ENCODE measurements around the gene CYP20A1. TPM values are rescaled to one million over a fixed set of nuclear protein-coding genes. Genes with fewer than 3 reads are reported as not detected.
"Not testable (repeated sequence)": the region's sequence is repeated elsewhere in the genome, so short reads cannot be mapped to it uniquely, and the experiment has no call there.

The CYP20A1 gene
- total RNA-seq, 1 donor from 2014 or later, result 30.8 TPM

DNA sequence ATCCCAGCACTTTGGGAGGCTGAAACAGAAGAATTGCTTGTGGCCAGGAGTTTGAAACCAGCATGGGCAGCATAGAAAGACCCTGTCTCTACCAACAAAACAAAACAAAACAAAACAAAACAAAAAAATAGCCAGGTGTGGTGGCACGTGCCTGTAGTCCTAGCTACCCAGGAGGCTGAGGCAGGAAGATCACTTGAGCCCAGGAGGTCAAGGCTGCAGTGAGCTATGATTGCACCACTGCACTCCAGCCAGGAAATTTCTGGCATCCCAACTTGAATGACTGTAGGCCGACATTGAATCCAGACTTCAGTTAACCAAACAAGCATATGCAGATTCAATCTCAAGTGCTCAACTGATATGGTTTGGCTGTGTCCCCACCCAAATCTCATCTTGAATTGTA, 9.1 kb upstream of the CYP20A1 start:
- H3K27me3 ChIP-seq (ENCODE audit: control insufficient read depth in 3 of 3, insufficient read depth in 3 of 3, low read length in 3 of 3); H3K9me3 ChIP-seq (ENCODE audit: control insufficient read depth in 3 of 3, low read length in 3 of 3); H3K36me3 ChIP-seq (ENCODE audit: control insufficient read depth in 3 of 3, insufficient read depth in 3 of 3, low read length in 3 of 3); H3K4me3 ChIP-seq (ENCODE audit: low read length in 3 of 3); H3K9ac ChIP-seq (ENCODE audit: low read depth in 1 of 3, low read length in 3 of 3); H3K4me1 ChIP-seq (ENCODE audit: control insufficient read depth in 3 of 3, insufficient read depth in 3 of 3, low read length in 3 of 3); H3K27ac ChIP-seq (ENCODE audit: low read depth, low read length): not testable (repeated sequence)

DNA sequence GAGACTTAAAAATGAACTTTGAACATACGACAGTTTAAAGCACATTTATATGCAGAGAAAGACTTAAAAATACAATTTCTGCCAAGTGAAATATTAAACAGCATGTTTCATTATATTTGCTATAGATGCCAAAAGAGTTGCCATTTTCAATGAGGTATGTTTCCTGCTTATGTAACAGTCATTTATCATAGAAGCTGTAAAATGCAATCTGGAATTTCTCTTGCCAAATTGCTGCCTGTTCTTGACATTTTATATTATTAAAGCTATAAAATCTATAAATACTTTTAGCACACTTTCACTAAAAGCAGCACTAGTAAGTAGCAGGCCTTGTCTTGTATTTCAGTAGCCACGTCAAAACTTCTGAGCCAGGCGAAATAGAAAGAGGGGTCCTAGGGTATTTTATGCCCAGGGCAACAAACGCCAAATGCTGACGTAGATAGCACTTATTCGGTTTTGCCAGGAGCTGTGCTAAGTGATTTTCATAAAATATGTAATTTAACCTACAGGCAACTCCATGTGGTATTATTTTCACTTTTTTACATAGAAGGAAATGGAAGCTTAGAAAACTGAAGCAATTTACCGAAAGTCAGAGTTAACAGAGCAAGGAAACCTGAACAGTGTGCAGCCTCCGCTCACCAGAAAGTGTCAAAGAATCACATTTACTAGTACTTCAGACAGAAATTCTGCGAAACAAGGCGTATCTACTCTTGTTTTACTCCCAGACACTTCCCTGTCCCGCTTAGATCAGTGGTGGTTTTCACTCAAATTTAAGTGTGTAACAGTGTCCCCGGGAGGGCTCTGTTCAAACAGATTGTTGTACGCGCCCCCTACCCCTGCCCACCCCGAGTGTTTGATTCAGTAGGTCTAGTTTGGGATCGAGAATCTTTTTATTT, 1.2 kb upstream of the CYP20A1 start:
- Histone ChIP-seq H3K27ac (ENCODE audit: low read depth, low read length) (peak overlapping the region; percentile 95), H3K9me3 (ENCODE audit: control insufficient read depth in 3 of 3, low read length in 3 of 3) (no peaks in the 10 kb centered on the region), H3K9ac (ENCODE audit: low read depth in 1 of 3, low read length in 3 of 3) (peak overlapping the region in 1 of 3 donors; percentile 98), H3K36me3 (ENCODE audit: control insufficient read depth in 3 of 3, insufficient read depth in 3 of 3, low read length in 3 of 3) (peaks cover 2 to 5% (median 5%) of the 10 kb centered on the region in 3 donors), H3K4me3 (ENCODE audit: low read length in 3 of 3) (peak overlapping the region in 2 of 3 donors; percentile 94 to 97), H3K27me3 (ENCODE audit: control insufficient read depth in 3 of 3, insufficient read depth in 3 of 3, low read length in 3 of 3) (no peaks in the 10 kb centered on the region), H3K4me1 (ENCODE audit: control insufficient read depth in 3 of 3, insufficient read depth in 3 of 3, low read length in 3 of 3) (peaks cover 10 to 20% (median 16%) of the 10 kb centered on the region in 3 donors)

DNA sequence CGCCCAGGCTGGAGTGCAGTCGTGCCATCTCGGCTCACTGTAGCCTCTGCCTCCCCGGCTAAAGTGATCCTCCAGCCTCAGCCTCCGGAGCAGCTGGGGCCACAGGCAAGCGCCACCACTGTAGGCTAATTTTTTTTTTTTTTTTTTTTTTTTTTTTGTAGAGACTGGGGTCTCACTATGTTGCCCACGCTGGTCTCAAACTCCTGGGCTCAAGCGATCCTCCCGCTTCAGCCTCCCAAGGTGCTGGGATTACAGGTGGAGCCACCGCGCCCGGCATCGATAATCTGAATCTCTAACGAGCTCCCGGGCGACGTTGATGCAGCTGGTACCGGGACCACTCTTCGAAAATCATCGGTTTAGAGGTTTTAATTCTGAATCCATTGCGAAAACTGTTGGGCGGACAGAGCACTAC, 520 bp upstream of the CYP20A1 start:
- H3K36me3 ChIP-seq (ENCODE audit: control insufficient read depth in 3 of 3, insufficient read depth in 3 of 3, low read length in 3 of 3), result peaks cover 5 to 10% (median 7%) of the 10 kb centered on the region in 3 donors
- H3K4me1 ChIP-seq (ENCODE audit: control insufficient read depth in 3 of 3, insufficient read depth in 3 of 3, low read length in 3 of 3), result peaks cover 10 to 20% (median 16%) of the 10 kb centered on the region in 3 donors
- peak overlapping the region; percentile 93 to 98 (median 95) for H3K9ac ChIP-seq (ENCODE audit: low read depth in 1 of 3, low read length in 3 of 3)
- peak overlapping the region; percentile 91 to 97 (median 94) for H3K4me3 ChIP-seq (ENCODE audit: low read length in 3 of 3)
- no peaks in the 10 kb centered on the region for H3K27me3 ChIP-seq (ENCODE audit: control insufficient read depth in 3 of 3, insufficient read depth in 3 of 3, low read length in 3 of 3)
- no peaks in the 10 kb centered on the region for H3K9me3 ChIP-seq (ENCODE audit: control insufficient read depth in 3 of 3, low read length in 3 of 3)
- H3K27ac ChIP-seq (ENCODE audit: low read depth, low read length), result peak overlapping the region; percentile 95

DNA sequence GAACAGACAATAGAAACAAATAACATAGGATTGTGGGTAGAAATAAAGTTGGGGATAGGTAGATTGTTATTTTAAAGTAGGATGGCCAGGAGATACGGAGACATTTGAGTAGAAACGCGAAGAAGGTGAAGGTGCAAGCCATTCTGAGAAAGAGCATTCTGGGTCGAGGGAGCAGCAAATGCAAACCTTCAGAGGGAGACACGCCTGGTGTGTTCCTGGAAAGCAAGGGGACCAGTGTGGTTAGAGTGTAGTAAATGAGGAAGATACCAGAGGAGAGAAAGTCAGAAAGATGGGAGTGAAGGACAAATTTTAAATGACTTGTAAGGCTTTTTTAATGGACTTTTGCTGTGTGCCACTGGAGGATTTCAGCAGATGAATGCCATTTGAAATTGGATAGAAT, 1.7 kb downstream of the CYP20A1 start:
- Histone ChIP-seq H3K9ac (ENCODE audit: low read depth in 1 of 3, low read length in 3 of 3) (no peak overlapping the region), H3K36me3 (ENCODE audit: control insufficient read depth in 3 of 3, insufficient read depth in 3 of 3, low read length in 3 of 3) (peaks cover 7 to 10% (median 7%) of the 10 kb centered on the region in 3 donors), H3K27me3 (ENCODE audit: control insufficient read depth in 3 of 3, insufficient read depth in 3 of 3, low read length in 3 of 3) (no peaks in the 10 kb centered on the region), H3K4me1 (ENCODE audit: control insufficient read depth in 3 of 3, insufficient read depth in 3 of 3, low read length in 3 of 3) (peaks cover 10 to 20% (median 16%) of the 10 kb centered on the region in 3 donors), H3K27ac (ENCODE audit: low read depth, low read length) (no peak overlapping the region), H3K4me3 (ENCODE audit: low read length in 3 of 3) (peak overlapping the region in 1 of 3 donors; percentile 91), H3K9me3 (ENCODE audit: control insufficient read depth in 3 of 3, low read length in 3 of 3) (no peaks in the 10 kb centered on the region)

DNA sequence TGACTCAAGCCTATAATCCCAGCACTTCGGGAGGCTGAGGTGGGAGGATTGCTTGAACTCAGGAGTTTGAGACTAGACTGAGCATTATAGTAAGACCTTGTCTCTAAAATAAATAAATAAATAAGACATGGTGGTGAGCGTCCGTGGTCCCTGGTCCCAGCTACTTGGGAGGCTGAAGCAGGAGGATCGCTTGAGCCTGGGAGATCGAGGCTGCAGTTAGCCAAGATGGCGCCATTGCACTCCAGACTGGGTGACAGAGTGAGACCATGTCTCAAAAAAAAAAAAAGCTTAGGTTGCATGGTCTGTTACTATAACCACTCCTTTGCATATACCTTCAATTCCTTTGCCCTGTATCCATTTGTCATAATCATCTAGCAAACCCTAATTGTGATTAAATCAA, 3.7 kb downstream of the CYP20A1 start:
- peaks cover 7 to 16% (median 10%) of the 10 kb centered on the region in 3 donors for H3K36me3 ChIP-seq (ENCODE audit: control insufficient read depth in 3 of 3, insufficient read depth in 3 of 3, low read length in 3 of 3)
- no peaks in the 10 kb centered on the region for H3K27me3 ChIP-seq (ENCODE audit: control insufficient read depth in 3 of 3, insufficient read depth in 3 of 3, low read length in 3 of 3)

DNA sequence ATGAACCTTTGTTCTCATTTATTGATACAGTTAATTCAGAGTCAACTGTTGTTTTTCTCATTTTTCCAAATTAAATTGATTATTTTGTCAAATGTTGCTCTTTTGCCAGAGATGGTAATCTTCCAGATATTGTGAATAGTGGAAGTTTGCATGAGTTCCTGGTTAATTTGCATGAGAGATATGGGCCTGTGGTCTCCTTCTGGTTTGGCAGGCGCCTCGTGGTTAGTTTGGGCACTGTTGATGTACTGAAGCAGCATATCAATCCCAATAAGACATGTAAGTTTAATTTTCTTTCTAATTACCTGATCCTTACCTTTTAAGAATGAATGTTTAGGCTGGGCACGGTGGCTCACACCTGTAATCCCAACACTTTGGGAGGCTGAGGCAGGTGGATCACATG, 7.8 kb downstream of the CYP20A1 start:
- Histone ChIP-seq H3K9me3 (ENCODE audit: control insufficient read depth in 3 of 3, low read length in 3 of 3) (no peaks in the 10 kb centered on the region), H3K4me3 (ENCODE audit: low read length in 3 of 3) (no peak overlapping the region), H3K27ac (ENCODE audit: low read depth, low read length) (no peak overlapping the region), H3K36me3 (ENCODE audit: control insufficient read depth in 3 of 3, insufficient read depth in 3 of 3, low read length in 3 of 3) (peaks cover 9 to 25% (median 10%) of the 10 kb centered on the region in 3 donors), H3K4me1 (ENCODE audit: control insufficient read depth in 3 of 3, insufficient read depth in 3 of 3, low read length in 3 of 3) (no peaks in the 10 kb centered on the region), H3K9ac (ENCODE audit: low read depth in 1 of 3, low read length in 3 of 3) (no peak overlapping the region), H3K27me3 (ENCODE audit: control insufficient read depth in 3 of 3, insufficient read depth in 3 of 3, low read length in 3 of 3) (no peaks in the 10 kb centered on the region)

More for the DNA sequence above, 3.7 kb downstream of the CYP20A1 start:
- no peak overlapping the region for H3K4me3 ChIP-seq (ENCODE audit: low read length in 3 of 3)
- H3K9ac ChIP-seq (ENCODE audit: low read depth in 1 of 3, low read length in 3 of 3), result no peak overlapping the region
- H3K9me3 ChIP-seq (ENCODE audit: control insufficient read depth in 3 of 3, low read length in 3 of 3), result no peaks in the 10 kb centered on the region
- H3K4me1 ChIP-seq (ENCODE audit: control insufficient read depth in 3 of 3, insufficient read depth in 3 of 3, low read length in 3 of 3), result peaks cover 10 to 20% (median 16%) of the 10 kb centered on the region in 3 donors
- H3K27ac ChIP-seq (ENCODE audit: low read depth, low read length), result no peak overlapping the region

DNA sequence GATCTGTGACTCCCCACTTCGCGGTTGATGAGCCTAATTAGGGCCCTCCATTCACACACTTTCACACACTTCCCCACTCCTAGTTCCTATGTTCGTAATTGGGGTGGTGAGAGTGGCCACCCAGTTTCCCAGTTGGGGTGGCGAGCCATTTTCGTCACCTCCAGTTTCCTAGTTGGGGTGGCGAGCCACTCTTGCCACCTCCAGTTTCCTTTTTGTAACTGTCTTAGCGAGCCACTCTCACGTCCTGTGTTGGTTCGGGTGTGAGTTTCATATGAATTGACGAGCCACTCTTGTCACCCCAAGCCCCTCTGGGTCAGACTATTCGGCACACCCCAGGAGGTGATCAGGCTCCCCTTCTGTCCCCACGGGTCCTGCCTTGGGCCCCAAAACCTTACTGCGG, 14.0 kb downstream of the CYP20A1 start:
- Histone ChIP-seq H3K9ac (ENCODE audit: low read depth in 1 of 3, low read length in 3 of 3) (no peak overlapping the region), H3K9me3 (ENCODE audit: control insufficient read depth in 3 of 3, low read length in 3 of 3) (no peaks in the 10 kb centered on the region), H3K36me3 (ENCODE audit: control insufficient read depth in 3 of 3, insufficient read depth in 3 of 3, low read length in 3 of 3) (peaks cover 18 to 40% (median 27%) of the 10 kb centered on the region in 3 donors)

DNA sequence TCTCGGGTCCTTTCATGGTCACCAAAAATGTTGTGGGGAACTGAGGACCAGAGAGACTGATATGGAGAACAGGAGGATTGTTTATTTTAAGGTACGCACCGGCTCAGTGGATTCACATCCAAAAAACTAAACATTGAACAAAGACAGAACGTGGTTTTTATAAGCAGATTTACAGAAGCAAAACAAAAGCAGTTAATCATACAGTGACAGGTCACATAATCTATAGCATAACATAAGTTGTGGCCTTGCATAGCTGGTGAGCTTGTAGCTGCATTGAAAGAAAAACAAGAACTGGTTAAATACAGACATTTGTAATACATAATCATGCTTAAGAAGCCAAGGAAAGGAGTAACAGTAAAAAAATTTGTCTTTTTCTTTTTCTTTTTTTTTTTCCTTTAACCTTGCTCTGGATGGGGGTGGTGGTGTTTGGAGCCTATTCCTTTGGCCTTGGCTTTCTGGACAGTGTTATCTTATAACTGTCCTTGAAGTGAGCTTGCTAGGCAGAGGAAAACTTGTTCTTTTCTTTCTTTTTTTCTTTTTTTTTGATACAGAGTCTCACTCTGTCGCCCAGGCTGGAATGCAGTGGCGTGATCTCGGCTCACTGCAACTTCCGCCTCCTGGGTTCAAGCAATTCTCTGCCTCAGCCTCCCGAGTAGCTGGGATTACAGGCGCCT, 14.7 kb downstream of the CYP20A1 start:
- not testable (repeated sequence) for H3K4me1 ChIP-seq (ENCODE audit: control insufficient read depth in 3 of 3, insufficient read depth in 3 of 3, low read length in 3 of 3); H3K9ac ChIP-seq (ENCODE audit: low read depth in 1 of 3, low read length in 3 of 3); H3K27me3 ChIP-seq (ENCODE audit: control insufficient read depth in 3 of 3, insufficient read depth in 3 of 3, low read length in 3 of 3); H3K9me3 ChIP-seq (ENCODE audit: control insufficient read depth in 3 of 3, low read length in 3 of 3); H3K4me3 ChIP-seq (ENCODE audit: low read length in 3 of 3); H3K27ac ChIP-seq (ENCODE audit: low read depth, low read length)
- peaks cover 16 to 37% (median 31%) of the 10 kb centered on the region in 3 donors for H3K36me3 ChIP-seq (ENCODE audit: control insufficient read depth in 3 of 3, insufficient read depth in 3 of 3, low read length in 3 of 3)

More for the DNA sequence above, 14.0 kb downstream of the CYP20A1 start:
- no peaks in the 10 kb centered on the region for H3K4me1 ChIP-seq (ENCODE audit: control insufficient read depth in 3 of 3, insufficient read depth in 3 of 3, low read length in 3 of 3)
- H3K4me3 ChIP-seq (ENCODE audit: low read length in 3 of 3), result no peak overlapping the region
- H3K27me3 ChIP-seq (ENCODE audit: control insufficient read depth in 3 of 3, insufficient read depth in 3 of 3, low read length in 3 of 3), result no peaks in the 10 kb centered on the region
- no peak overlapping the region for H3K27ac ChIP-seq (ENCODE audit: low read depth, low read length)

DNA sequence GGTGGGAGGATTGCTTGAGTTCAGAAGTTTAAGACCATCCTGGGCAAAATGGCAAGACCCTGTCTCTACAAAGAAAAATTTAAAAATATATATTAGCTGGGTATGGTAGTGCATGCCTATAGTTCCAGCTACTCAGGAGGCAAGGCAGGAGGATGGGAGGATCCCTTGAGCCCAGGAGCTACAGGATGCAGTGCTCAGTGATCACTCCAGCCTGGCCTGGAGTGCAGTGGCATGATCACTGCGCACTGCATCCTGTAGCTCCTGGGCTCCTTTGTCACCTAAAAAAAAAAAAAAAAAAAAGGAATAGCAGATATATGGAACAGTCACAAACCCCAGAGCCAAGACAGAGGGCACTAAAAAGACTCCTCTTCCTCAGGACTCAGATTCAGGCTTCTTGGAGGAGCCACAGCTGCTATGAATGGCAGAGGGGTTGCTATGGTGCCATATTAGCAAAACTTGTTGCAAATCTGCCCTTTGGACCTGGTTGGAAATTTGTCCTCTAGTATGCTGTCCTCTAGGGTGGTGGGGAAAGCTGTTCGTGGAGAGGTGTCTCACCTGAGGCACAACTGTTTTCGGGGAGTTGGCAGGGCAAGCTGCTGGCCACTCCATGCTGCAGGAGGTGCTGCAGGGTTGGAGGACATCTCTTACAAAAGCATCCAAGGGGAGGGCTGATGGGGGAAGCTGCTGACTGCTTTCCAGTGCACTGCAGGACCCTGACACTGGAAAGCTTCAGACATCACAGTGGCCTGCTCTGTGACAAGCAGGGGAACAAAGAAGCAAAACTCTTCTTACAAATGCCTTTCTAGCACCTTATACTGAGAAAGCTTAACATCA, 22.7 kb downstream of the CYP20A1 start:
- no peaks in the 10 kb centered on the region for H3K27me3 ChIP-seq (ENCODE audit: control insufficient read depth in 3 of 3, insufficient read depth in 3 of 3, low read length in 3 of 3)
- H3K27ac ChIP-seq (ENCODE audit: low read depth, low read length), result no peak overlapping the region
- H3K9ac ChIP-seq (ENCODE audit: low read depth in 1 of 3, low read length in 3 of 3), result no peak overlapping the region
- no peak overlapping the region for H3K4me3 ChIP-seq (ENCODE audit: low read length in 3 of 3)
- H3K36me3 ChIP-seq (ENCODE audit: control insufficient read depth in 3 of 3, insufficient read depth in 3 of 3, low read length in 3 of 3), result peaks cover 4 to 12% (median 9%) of the 10 kb centered on the region in 3 donors
- no peaks in the 10 kb centered on the region for H3K4me1 ChIP-seq (ENCODE audit: control insufficient read depth in 3 of 3, insufficient read depth in 3 of 3, low read length in 3 of 3)
- H3K9me3 ChIP-seq (ENCODE audit: control insufficient read depth in 3 of 3, low read length in 3 of 3), result no peaks in the 10 kb centered on the region
